Limb (tissue), 2 donors: ENCODE results near the gene FGA.

Experiments used
- DNase-seq, 2 donors: peaks; one replicate each; pipeline ENCODE4 v3.0.0-alpha.2; 2016; ENCODE audit errors: extremely low spot score in 2 of 2

FGA gene

DNA sequence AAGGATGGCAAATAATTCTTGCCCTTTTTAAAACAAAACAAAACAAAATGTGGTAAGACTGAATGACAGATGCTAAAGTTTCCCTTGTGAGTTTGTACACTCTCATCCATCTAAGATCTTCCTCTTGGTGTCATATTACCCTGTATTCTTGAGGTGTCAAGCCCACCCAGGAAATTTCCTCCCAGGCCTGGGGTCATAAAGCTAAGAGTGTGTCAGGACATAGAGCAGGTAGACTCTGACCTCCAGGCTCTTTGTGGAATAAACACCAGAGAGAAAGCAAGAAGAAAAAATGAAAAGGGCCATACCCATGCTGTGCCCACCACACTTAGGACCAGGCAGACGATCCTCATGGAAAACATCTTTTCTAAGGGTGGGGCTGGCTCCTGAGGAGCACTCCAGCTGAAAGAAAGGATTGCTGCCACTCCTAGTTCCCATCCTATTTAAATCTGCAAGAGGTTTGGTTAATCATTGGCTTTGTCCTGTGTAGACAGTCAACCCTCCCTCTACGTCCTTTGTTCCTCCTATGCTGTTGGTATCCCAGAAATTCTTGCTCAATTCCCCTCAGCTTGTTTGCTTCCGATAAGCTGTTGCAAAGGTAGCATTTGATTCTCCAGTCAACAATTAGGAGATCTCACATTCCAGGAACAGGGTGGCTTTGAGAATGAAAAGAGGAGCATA, at the start of gene FGA:
Gene FGA, minus strand, starts transcription at position 414 of the 678 bp plus-strand sequence. Its CDS starts 55 bp downstream, at position 359.
- DNase-seq: no peak

DNA sequence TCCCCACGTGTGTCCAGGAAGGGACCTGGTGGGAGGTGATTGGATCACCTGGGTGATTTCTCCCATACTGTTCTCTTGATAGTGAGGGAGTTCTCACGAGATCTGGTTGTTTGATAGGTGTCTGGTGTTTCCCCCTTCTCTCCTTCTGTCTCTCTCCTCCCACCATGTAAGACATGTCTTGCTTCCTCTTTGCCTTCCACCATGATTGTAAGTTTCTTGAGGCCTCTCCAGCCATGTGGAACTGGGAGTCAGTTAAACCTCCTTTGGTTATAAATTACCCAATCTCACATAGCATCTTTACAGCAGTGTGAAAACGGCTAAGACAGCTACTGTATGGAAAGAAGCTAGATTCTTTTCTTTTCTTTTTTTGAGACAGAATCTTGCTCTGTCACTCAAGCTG, 43.5 kb upstream of the FGA start:
- DNase-seq: no peak

DNA sequence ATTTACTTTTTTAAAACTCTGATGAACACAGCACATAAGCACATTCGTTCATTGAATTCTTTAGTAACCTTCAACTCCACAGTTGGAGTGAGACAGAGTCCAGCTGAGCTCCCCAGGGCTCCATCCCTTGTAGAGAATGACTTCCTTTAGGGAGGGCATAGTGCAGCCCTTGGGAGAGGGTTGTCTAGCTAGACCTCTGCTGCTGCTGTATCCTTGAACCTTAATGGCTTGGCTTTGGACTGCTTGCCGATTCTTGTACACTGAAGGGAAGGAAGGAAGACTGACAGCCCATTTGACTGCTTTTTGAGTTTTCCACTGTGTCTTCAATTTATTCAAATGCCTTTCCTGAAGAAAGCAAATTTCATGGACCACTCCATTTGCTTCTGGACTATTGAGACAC, 41.3 kb upstream of the FGA start:
- no peak for DNase-seq

DNA sequence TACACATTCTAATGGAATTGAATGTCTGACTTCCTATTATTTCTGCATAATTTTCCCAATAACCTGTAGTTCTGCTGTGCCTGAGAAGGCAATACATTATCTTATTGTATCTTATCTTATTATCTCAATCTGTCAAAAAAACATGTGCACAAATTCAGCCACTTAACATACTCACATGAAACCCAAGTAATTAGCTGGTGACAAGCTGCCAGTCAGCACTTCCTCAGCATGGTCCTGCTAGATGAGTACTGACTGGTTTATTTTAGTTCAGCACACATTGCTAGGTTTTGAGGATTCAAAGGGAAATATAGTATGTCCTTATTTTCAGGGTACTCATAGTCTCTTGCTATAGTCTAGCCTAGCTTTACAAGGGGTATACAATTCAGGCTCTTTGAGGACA, 39.8 kb upstream of the FGA start:
- DNase-seq: no peak

DNA sequence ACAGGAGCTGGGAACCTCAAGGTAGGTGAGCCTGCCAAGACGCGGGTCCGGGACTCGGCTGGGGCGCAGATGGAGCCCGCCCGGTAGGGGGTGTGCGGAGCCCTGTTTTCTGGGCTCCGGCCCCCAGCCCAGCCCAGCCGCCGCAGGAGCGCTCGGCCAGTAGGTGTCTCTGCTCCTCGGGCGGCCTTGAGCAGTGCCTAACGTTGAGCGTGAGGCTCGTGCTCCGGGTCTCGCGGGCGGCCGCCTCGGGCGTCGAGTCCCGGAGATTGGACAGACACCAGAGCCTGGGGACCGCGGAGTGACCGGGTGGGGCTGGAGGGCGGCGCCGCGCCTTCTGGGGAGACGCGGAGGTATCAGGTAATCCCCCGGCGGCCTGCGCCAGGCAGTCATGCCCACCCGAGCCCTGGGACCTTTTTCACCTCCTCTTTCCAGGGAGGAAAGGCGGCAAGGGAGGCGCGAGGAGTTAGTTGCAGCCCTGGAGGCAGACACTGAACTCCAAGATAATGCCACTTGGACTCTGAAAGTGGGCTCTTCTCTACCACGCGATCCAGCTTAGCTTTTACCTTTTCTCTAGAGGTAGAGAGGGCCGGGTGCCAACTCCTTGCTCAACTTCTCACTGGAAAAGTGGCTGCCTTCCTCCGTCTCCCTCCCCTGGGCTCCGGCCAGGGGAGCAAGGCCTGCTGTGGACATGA, 36.4 kb upstream of the FGA start:
- DNase-seq: peak; percentile 40 to 80

DNA sequence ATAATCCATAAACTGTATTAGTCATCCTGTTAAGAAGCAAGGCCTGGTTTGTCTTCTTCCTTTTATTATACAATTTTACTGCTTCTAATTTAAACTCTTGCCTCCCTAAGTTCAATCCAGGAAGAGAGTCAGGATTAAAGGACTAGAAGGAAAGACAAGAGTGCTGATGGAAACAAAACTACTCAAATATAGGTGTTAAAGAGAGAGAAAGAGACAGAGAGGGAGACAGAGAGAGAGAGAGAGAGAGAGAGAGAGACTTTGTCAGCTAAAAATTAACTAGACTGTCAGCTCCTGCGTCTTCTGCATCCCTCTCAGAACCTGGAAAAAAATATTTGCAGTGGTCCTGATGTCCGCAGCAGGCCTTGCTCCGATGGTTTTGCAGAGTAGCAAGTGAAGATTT, 35.4 kb upstream of the FGA start:
- DNase-seq: no peak

DNA sequence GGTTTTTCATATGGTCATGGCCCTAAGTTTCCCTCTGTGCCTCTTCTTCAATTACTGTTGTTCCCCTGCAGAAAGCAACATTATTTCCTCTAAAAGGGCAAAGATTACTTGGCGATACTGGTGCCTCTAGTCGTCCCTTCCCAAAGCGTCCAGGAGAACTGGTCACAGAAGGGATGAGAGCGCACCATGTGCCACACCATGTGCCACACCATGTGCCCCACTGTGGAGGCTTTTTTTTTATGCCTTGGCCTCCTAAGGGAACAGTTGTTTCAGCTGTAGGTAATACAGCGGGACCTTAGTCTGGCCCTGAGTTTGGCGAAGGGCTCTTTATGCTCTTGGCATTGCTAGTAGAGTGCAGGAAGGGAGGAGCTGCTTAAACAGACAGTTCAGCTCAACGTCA, 33.5 kb upstream of the FGA start:
- no peak for DNase-seq

DNA sequence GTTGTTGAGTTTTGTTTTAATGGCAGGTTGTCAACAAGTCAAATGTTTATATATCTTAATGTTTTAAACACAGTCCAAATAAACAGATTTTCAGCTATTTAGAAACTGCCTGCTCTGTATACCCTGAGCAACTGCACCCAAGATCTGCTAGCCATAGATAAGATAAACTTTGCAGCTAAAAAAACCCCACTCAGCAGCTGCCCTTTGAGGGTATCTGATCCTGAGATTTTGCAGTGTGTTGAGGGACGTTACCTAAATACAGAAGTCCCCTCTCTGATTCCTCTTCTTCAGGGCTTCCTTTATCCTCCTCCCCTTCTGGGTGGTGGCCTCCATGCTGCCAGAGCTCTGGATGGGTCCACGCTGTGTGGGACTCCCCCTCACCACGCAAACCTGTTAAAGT, 32.9 kb upstream of the FGA start:
- DNase-seq: no peak

DNA sequence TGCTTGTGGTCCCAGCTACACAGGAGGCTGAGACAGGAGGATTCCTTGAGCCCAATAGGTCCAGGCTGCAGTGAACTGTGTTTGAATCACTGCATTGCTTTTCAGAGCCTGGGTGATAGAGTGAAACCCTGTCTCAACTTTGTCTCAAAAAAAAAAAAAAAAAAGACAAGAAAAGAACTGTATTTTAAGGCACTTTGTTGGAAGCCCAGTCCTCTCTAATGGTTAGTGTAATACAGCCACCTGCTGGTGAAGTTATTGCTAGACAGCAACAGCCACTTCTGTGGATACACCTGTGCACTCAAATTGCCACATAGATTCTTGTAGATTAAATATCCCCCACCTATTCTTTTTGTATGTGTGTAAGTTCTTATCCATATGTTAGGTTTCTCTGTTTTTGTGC, 32.1 kb upstream of the FGA start:
- DNase-seq: peak in 1 of 2 donors; percentile 47

DNA sequence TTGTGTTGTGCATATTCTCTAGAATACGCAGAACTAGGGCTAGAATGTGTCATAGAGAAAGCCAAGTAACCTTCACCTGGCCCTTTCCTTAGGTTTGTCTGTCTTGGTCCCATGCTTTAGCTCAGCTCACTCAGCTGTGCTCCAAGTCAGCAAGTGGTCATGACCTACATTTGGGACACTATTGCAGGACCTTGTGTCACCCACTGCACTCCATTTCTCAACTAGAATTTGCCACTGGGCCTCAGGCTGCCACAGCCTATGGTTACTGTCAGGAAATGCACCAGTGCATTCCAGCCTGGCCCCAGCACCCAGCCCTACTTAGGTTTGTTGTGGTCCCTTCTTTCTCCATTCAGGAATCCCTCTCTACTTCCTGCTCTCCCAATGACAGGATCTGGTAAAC, 29.6 kb upstream of the FGA start:
- no peak for DNase-seq

DNA sequence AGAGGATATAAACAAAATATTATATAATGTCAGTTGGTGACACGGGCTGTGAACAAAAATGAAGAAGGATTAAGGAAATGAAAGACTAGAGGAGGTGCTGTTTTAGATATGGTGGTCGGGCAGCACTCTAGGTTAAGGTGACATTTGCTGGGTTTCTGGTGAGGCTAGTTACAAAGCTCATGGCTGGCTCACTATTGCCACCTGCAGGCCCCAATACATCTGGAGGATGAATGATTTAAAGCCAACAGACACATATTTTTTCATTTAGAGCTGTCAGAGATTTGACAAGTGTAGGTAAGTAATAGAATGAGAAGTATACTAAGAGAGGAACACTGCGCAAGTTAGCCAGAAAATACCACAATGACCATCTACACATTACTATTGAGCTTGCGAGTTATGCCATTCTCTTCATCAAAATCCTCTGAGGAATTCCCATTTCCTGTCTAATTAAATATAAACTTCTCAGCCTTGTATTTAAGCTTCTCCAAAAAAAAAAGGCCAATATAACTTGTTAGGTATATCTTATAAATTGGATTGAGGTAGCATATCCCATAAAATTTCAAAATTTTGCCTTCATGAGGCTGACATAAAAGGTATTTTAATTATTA, 28.3 kb upstream of the FGA start:
- peak; percentile 20 to 59 for DNase-seq

DNA sequence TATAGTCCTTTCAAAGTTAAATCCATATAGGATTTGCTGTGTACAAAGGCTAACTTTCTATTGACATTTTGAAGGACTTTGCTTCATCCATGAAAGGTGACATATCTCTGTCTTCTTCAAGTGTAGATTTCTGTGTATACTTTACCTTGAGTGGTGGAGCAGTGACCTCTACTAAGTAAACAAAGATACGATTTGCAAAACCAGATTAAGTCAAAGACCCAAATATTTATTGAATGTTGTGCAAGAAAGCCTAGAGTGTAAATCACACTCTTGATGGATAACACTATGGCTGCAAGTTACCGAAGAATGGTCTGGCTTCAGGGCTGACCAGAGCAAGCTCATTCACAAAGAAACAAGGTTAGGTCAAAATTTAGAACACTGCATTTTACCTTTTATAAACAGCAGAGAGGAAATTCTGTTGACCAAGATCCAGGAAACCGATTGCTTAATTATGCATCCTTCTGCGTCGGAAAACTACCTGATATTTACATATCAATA, 27.3 kb upstream of the FGA start:
- no peak for DNase-seq

DNA sequence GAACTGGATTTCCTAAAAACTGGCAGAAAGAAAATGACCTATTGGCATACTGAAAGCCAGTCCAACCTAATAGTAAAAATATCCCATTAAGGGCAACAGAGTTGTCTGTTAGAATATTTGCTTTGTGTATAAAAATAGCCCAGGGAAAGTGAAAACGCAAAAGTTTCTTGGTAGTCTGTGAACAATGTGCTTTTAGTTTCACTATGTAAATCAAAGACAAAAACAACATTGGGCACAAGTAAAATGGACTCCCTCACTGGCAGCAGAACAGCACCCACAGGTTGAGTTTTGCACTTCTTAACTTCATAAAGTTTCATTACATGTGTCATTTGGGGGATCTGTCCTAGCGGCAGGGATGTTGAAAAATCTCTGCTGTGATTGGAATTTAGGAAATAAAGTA, 26.2 kb upstream of the FGA start:
- no peak for DNase-seq

DNA sequence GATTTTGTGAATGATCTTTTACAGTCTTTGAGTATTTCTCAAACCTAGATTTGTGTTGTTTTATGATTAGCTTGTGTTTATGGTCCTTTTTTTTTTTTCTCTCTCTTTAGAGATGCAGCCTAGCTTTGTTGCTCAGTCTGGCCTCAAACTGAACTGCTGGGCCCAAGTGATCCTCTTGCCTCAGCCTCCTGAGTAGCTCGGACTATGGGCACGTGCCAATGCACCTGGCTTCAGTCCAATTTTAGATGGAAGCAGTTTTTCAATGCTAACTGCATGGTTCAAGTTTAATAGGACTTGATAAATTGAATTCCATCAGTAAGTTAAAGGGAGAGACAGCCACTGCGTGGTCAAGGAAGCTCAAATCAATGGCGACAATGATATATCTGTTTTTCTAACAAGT, 25.7 kb upstream of the FGA start:
- no peak for DNase-seq

DNA sequence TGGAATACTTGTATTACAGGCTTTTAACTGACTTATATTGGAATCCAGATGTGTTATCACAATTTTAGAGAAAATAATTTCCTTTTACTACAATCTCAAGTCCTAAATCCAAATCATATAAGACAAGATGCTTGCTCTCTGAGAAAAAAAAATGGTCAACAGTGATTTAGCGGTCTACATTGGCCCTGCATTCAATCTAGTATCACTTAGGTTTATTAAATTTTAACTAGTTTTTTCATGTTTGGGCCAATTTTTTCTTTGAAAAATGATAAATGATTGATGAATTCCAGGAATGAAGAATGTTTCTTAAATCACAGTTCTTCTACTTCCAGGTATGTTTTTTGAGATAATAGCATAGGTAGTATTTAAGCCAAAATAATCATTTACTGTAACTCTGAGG, 24.7 kb upstream of the FGA start:
- no peak for DNase-seq

DNA sequence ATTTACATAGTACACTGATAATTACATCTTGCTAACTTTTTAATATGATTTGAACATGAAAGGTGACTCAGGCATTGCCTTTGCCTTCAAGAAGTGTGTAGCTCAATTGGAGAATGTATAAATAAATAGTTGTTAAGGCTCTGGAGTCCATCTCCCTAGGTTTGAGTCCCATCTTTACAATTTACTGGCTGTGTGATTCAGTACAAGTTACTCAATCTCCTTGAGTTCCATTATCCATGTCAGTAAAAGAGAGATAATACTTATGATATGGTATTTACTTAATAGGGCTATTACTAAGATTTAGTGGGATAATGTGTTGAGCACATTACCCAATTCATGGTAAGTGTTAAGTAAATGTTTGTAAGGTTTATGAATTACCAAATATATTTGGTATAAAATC, 23.8 kb upstream of the FGA start:
- DNase-seq: no peak

DNA sequence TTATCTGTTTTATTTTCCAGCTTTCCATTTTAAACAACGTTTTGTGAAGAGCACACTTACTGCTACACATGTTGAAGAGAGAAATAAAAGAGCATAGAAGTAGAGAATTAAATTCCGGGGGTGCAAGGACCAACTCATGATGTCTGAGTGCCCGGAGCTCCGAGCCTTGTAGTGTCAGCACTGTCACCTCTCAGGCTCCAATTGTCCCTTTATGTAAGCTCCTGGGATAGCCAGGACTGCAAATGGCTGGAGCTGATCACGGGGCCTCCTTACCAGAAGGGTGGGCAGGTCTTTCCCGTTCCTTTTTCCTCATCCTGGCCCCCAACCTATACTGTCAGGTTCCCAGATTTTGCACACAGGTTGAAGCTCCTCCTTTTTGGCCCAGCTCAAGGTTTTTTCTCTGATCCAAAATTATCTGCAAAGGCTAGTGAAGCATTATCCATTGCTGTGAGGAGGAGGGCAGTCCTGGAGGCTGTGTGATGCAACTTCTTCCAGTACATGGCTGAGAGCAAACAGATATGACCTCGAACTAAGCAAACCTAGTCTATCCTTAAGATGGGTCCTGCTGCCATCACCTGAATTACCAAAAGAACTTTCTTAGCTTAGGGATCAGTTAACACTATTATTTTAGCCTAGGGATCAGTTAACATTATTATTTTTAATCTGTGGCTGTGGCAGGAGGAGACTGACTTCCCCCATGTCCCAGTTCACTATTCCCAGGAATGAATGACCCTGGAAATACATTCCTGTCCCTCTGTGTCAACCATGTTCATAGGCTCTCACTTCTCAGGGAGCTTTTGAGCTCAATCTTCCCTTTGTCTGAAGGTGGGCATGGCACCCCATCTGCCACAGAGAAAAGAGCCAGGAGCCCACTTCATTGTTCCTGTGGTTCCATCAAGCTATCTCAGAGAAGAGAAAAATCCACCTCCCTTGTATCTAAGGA, 22.2 kb upstream of the FGA start, which contains the start of gene FGG:
Gene FGG, minus strand, starts transcription at position 185 of the 943 bp plus-strand sequence. Its CDS starts 47 bp downstream, at position 138.
- DNase-seq: no peak

DNA sequence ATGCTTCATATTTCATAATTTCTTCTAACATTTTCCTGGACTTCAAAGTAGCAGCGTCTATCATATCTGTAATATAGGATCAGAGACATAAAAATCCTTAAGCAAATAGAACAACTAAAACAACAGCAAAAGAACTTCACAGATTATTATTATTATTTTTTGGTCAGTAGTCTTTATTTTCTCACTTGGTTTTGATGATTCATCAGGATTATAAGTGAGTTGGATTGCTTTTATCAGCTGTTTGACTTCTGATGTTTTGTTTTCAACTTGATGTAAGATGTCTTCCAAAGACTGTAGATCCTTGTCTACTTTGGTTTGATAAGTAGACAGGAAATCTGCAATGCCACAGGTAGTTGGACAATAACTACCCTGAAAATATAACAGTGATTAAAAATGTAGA, 21.3 kb upstream of the FGA start:
- no peak for DNase-seq

DNA sequence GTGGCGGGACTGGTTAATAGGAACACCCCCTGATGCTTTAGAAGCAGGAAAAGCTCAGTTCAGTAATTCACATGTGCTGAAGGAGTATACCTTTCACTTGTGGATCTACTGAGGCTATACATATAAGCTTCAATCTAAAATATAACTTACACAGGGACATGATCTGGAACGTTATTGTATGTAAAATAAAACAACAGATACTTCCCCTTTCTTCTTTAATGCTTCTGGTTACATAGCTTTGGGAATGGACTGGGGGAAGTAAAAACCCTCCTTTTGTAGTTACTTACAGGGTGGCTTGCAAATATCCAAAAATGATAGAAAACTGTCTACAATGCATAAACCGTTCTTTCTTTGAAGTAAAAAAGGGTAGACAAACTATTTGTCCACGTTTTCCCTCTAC, 20.0 kb upstream of the FGA start:
- no peak for DNase-seq

DNA sequence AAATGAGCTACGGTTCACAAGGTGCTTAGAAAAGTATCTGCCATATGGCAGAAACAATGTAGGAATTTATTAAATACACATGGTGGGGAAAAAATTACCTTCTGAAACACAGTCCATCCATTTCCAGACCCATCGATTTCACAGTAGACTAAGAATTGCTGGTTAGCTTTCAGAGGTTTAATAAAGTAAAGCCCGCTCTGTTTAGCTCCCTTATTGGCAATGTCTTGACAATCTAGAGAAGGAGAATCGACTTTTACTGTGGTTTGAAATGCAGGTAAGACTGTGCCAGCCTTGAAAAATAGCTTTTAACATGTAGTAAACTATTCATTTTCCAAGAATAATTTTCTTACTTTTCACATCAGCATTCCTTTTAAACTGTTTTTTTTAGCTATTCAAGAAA, 19.0 kb upstream of the FGA start:
- DNase-seq: no peak
